NCI-H510A treated with DMSO at 0.1 percent for 48 hours (cell line): ENCODE results near the gene OST4.

ENCODE experiments used
- DNase-seq: peaks from one replicate; lab custom pipeline; 2025; lab: John Stamatoyannopoulos, UW

OST4 gene

GRCh38 chr2:27025281-27025800, 46.1 kb downstream of the OST4 start:
- no peak for DNase-seq

GRCh38 chr2:27024812-27025211, 46.6 kb downstream of the OST4 start:
- no peak for DNase-seq

- no peak for DNase-seq
Measured at GRCh38 chr2:27024188-27024587, 47.3 kb downstream of the OST4 start.

GRCh38 chr2:27023740-27024139, 47.7 kb downstream of the OST4 start:
- no peak for DNase-seq

- no peak for DNase-seq
Measured at GRCh38 chr2:27021253-27022049, 50.0 kb downstream of the OST4 start.
